Smooth muscle cell (in vitro differentiated cells): ENCODE measurements around the gene GH2. TPM values are rescaled to one million over a fixed set of nuclear protein-coding genes. Genes with fewer than 3 reads are reported as not detected.
"Not testable (repeated sequence)": the region's sequence is repeated elsewhere in the genome, so short reads cannot be mapped to it uniquely, and the experiment has no call there.

ENCODE experiments used
- DNase-seq: peaks from one replicate; lab custom pipeline; 2025; ENCODE audit not compliant: unreplicated experiment; lab: John Stamatoyannopoulos, UW
- H2AFZ ChIP-seq: fragments of 200-600 bp; sonication (generic); 2 replicates; pipeline ENCODE4 v1.6.0; 2016; ENCODE audit warnings: antibody characterized with exemption, low read depth, mild to moderate bottlenecking
- H3F3A ChIP-seq: fragments of 200-600 bp; sonication (generic); 2 replicates; pipeline ENCODE4 v1.6.0; 2017; ENCODE audit warnings: antibody characterized with exemption, low read depth
- H3K27ac ChIP-seq: fragments of 200-600 bp; sonication (generic); 2 replicates; pipeline ENCODE4 v1.5.1; 2016; ENCODE audit warnings: low read depth, mild to moderate bottlenecking
- H3K27me3 ChIP-seq: fragments of 200-600 bp; sonication (generic); 2 replicates; pipeline ENCODE4 v1.6.1; 2016; ENCODE audit warnings: low read depth, mild to moderate bottlenecking
- H3K36me3 ChIP-seq: fragments of 200-600 bp; sonication (generic); 2 replicates; pipeline ENCODE4 v1.5.1; 2016; ENCODE audit warnings: low read depth
- H3K4me1 ChIP-seq: fragments of 200-600 bp; sonication (generic); 2 replicates; pipeline ENCODE4 v1.5.1; 2016; ENCODE audit warnings: low read depth
- H3K4me2 ChIP-seq: fragments of 200-600 bp; sonication (generic); 2 replicates; pipeline ENCODE4 v1.6.0; 2016; ENCODE audit warnings: mild to moderate bottlenecking
- H3K4me3 ChIP-seq: fragments of 200-600 bp; sonication (generic); 2 replicates; pipeline ENCODE4 v1.5.1; 2016; ENCODE audit warnings: mild to moderate bottlenecking
- H3K79me2 ChIP-seq: fragments of 200-600 bp; sonication (generic); 2 replicates; pipeline ENCODE4 v1.6.0; 2016; ENCODE audit warnings: low read depth, mild to moderate bottlenecking
- H3K9ac ChIP-seq: fragments of 200-600 bp; sonication (generic); 2 replicates; pipeline ENCODE4 v1.6.0; 2016; ENCODE audit warnings: low read depth
- H3K9me3 ChIP-seq: fragments of 200-600 bp; sonication (generic); replicated peaks from 2 replicates; pipeline ENCODE4 v1.5.1; 2016; ENCODE audit warnings: low read depth
- H4K20me1 ChIP-seq: fragments of 200-600 bp; sonication (generic); 2 replicates; pipeline ENCODE4 v1.6.0; 2016; ENCODE audit warnings: low read depth
- WGBS: methylation state at CpG from one replicate; pipeline ENCODE4 v1.1.7; 2016; ENCODE audit warnings: low lambda C conversion rate; 5-methylcytosine and 5-hydroxymethylcytosine counted together
- polyA plus RNA-seq: library from polyadenylated mRNA; unstranded; fragments of >200 nt; fragmentation: Nextera tagmentation; extraction: Ambion mirVana; gene quantifications from 2 replicates; pipeline ENCODE4 v1.2.1, GENCODE V29; 2016
- total RNA-seq: library from RNA; depleted of rRNA; stranded (reverse); fragments of >200 nt; gene quantifications from 2 replicates; pipeline ENCODE4 v1.2.3, GENCODE V29; 2014
- TF ChIP-seq, protein P1 (sequence below): fragments of 200-600 bp; sonication (generic); IDR thresholded peaks from 2 replicates; pipeline ENCODE4 v1.5.1; 2017; ENCODE audit warnings: borderline replicate concordance, mild to moderate bottlenecking, antibody characterized with exemption; ENCODE audit not compliant: insufficient read depth, poor library complexity, severe bottlenecking

GH2 gene
- total and polyA plus RNA-seq, 2 experiments from 2014 or later: not detected

DNA sequence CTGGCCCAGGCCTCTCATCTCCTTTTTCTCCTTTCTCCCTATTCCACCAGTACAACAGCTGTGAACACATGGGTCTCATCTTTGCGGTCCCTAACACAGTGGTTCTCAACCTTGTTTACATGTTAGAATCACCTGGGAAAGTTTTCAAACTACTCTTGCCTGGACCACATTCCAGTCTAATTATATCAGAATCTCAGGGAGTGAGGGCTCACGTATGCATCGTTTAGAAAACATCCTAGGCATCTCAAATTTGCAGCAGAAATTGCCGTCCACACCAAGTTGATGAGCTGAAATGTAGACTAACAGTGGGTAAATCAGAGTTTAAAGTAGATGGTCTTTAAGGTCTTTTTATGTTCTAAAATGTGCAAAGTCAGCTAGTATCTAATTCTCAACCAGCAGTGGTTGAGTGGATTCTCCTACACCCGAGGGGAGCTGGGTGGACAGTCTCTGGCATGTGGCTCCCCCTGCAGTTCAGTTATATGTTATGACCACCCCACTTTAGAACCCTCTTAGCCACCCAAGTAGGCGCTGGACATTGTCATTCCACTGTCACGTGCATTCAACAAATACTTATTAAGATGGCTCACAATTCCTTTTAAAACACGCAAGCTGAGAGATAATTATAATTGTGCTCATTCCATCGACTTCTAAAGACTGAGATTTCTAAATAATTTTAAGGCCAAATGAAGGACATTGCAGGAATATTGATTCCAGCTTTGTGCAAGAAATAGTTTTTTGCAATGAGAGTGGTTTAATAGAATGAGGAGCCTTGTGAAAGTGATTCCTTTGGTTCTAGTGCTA lies 12.1 kb downstream of the GH2 start:
- H3K36me3 ChIP-seq, H3K27me3 ChIP-seq, H2AFZ ChIP-seq, H3K4me3 ChIP-seq, DNase-seq, H3K4me2 ChIP-seq, H3K4me1 ChIP-seq, H3K27ac ChIP-seq, H3K9me3 ChIP-seq, H3K9ac ChIP-seq, H3F3A ChIP-seq, H3K79me2 ChIP-seq, H4K20me1 ChIP-seq: not testable (repeated sequence)
- WGBS: 39% methylated on average over 9 of the region's 9 CpGs
- TF ChIP-seq, protein P1, sequence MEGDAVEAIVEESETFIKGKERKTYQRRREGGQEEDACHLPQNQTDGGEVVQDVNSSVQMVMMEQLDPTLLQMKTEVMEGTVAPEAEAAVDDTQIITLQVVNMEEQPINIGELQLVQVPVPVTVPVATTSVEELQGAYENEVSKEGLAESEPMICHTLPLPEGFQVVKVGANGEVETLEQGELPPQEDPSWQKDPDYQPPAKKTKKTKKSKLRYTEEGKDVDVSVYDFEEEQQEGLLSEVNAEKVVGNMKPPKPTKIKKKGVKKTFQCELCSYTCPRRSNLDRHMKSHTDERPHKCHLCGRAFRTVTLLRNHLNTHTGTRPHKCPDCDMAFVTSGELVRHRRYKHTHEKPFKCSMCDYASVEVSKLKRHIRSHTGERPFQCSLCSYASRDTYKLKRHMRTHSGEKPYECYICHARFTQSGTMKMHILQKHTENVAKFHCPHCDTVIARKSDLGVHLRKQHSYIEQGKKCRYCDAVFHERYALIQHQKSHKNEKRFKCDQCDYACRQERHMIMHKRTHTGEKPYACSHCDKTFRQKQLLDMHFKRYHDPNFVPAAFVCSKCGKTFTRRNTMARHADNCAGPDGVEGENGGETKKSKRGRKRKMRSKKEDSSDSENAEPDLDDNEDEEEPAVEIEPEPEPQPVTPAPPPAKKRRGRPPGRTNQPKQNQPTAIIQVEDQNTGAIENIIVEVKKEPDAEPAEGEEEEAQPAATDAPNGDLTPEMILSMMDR: peak; percentile 29

DNA sequence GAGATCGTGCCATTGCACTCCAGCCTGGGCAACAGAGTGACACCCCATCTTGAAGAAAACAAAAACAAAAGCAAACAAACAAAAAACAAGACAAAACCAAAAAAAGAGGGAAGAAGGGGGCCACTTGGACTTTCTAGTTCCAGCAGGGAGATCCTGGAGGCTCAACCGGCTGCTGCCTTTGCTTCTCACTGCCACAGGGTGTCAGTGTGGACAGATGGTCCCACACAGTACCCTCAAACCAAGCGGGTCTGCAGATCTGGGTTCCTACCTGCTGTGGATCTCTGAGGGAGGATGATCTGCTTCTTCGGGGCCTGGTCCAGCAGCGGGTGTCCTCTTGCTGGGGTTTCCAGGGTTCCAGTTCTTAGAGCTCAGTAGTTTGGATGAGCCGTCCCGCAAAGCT lies 15.1 kb downstream of the GH2 start:
- H3K27ac ChIP-seq, H3K4me1 ChIP-seq, H4K20me1 ChIP-seq, H3K36me3 ChIP-seq, H3K79me2 ChIP-seq, H3F3A ChIP-seq, H3K9me3 ChIP-seq, H2AFZ ChIP-seq, H3K4me3 ChIP-seq, DNase-seq, H3K9ac ChIP-seq, H3K27me3 ChIP-seq, H3K4me2 ChIP-seq: not testable (repeated sequence)
- 75% methylated on average over 5 of the region's 7 CpGs for WGBS

DNA sequence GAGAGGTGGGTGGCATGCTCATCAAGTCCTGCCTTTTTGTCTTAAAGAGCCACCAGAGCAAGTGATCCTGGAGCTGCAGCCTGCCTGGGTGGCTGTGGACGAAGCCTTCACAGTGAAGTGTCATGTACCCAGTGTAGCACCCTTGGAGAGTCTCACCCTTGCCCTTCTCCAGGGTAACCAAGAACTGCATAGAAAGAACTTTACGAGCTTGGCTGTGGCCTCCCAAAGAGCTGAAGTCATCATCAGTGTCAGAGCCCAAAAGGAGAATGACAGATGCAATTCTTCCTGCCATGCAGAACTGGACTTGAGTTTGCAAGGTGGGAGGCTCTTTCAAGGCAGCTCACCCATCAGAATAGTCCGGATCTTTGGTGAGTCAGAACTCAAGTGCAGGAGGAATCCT lies 22.5 kb downstream of the GH2 start:
- 75% methylated on average over 3 of the region's 3 CpGs for WGBS
- DNase-seq: no peak
- Histone ChIP-seq H4K20me1 (no peaks in the 10 kb centered on the region), H2AFZ (no peak overlapping the region), H3K9me3 (no peaks in the 10 kb centered on the region), H3K27ac (no peak overlapping the region), H3K36me3 (no peaks in the 10 kb centered on the region), H3K9ac (no peak overlapping the region), H3K4me2 (no peak overlapping the region), H3F3A (no peaks in the 10 kb centered on the region), H3K4me3 (no peak overlapping the region), H3K27me3 (peaks cover 4% of the 10 kb centered on the region), H3K4me1 (no peaks in the 10 kb centered on the region), H3K79me2 (no peaks in the 10 kb centered on the region)
- TF ChIP-seq, protein P1: no peak

DNA sequence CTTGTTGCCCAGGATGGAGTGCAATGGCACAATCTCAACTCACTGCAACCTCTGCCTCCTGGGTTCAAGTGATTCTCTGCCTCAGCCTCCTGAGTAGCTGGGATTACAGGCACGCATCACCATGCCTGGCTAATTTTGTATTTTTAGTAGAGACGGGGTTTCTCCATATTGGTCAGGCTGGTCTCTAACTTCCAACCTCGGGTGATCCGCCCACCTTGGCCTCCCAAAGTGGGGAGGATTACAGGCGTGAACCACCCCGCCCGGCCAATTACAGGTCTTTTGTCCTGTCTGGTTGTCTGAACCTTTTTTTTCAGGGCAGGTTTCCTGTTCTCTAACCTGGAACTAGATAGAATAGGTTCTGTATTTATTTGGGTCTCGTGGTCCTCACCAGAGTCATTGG lies 25.3 kb downstream of the GH2 start:
- not testable (repeated sequence) for H3K9ac ChIP-seq, H3K4me3 ChIP-seq, H3K27ac ChIP-seq, H4K20me1 ChIP-seq, H2AFZ ChIP-seq, H3K4me2 ChIP-seq, H3F3A ChIP-seq, H3K27me3 ChIP-seq, H3K9me3 ChIP-seq, H3K36me3 ChIP-seq, H3K4me1 ChIP-seq, H3K79me2 ChIP-seq, DNase-seq
- 96% methylated on average over 8 of the region's 8 CpGs for WGBS
